ENCODE results near the gene NDUFS8. TPM values are rescaled to one million over a fixed set of nuclear protein-coding genes. Genes with fewer than 3 reads are reported as not detected.
"Not testable (repeated sequence)": the region's sequence is repeated elsewhere in the genome, so short reads cannot be mapped to it uniquely, and the experiment has no call there.

The NDUFS8 gene
- total RNA-seq (2021), result 213 and 214 TPM in 2 replicates
- long read RNA-seq, transcript NDUFS8-201 (7 exons, 791 nt), result major isoform, 104 of 205 reads
- long read RNA-seq, partial matches to known transcripts, result 41 of 205 reads
- long read RNA-seq, other reads (novel, unspliced or antisense), result 47 of 205 reads

- H2BK5ac ChIP-seq (ENCODE audit: insufficient read length, low read length), result no peak within 1 kb of the TSS
- peak within 1 kb of the TSS; percentile 86 for H3K18ac ChIP-seq (ENCODE audit: insufficient read length, low read depth, low read length)
- no peak within 1 kb of the TSS for H4K91ac ChIP-seq (ENCODE audit: insufficient read length, low read depth, low read length)
- no peak within 1 kb of the TSS for H4K8ac ChIP-seq (replicated peaks; ENCODE audit: insufficient read length, low read depth, low read length)
- H3K9ac ChIP-seq (ENCODE audit: extremely low read depth, insufficient read length, low read length), result peak within 1 kb of the TSS; percentile 88
- peaks cover 8% of the 10 kb centered on the region for H3K23me2 ChIP-seq (ENCODE audit: insufficient read length, low read depth, low read length, poor library complexity, severe bottlenecking)
- no peaks in the 10 kb centered on the region for H3K79me2 ChIP-seq (ENCODE audit: insufficient read depth, low read length)
- Mint-ChIP-seq H3K36me3 (ENCODE audit: insufficient read depth in 1 of 3, low read depth in 3 of 3) (peaks cover 15 to 39% (median 31%) of the 10 kb centered on the region in 3 experiments; a peak in 6 of 7 replicates), H3K27me3 (ENCODE audit: low read depth) (no peaks in the 10 kb centered on the region), H3K4me1 (peaks cover 22 to 24% of the 10 kb centered on the region in 2 experiments), H3K4me3 (peak within 1 kb of the TSS; percentile 94 to 96), H3K9me3 (no peaks in the 10 kb centered on the region), H3K27ac (peak within 1 kb of the TSS; percentile 83 to 99 (median 86); a peak in 6 of 7 replicates)
- no peak within 1 kb of the TSS for H2BK20ac ChIP-seq (ENCODE audit: low read depth, low read length, poor library complexity, severe bottlenecking)
- no peaks in the 10 kb centered on the region; the same call in 1 of the 2 replicates for H3K4me1 ChIP-seq (ENCODE audit: insufficient read depth, low read length)
- WGBS (ENCODE audit: extremely low coverage, insufficient read length, low lambda C conversion rate), result no CpG with 5 or more reads among the region's 56 CpGs
- H3K9me3 ChIP-seq (ENCODE audit: control insufficient read depth, low read depth, low read length), result no peaks in the 10 kb centered on the region
- no peak within 1 kb of the TSS for H2AFZ ChIP-seq (ENCODE audit: low read length)
- no peak within 1 kb of the TSS for H3K27ac ChIP-seq (ENCODE audit: insufficient read length, low read depth, low read length)
- no peaks in the 10 kb centered on the region for H4K20me1 ChIP-seq (ENCODE audit: control insufficient read depth, insufficient read depth, insufficient read length)
- H3K23ac ChIP-seq (ENCODE audit: insufficient read length, low read depth, low read length), result no peak within 1 kb of the TSS
- peak; percentile 99 for DNase-seq
- H3K27me3 ChIP-seq (ENCODE audit: insufficient read depth, low read length), result no peaks in the 10 kb centered on the region
- H2BK12ac ChIP-seq (ENCODE audit: insufficient read length, low read depth, low read length), result no peak within 1 kb of the TSS
- no peak within 1 kb of the TSS for H3K56ac ChIP-seq (ENCODE audit: insufficient read length, low read depth, low read length)
- H2BK120ac ChIP-seq (ENCODE audit: low read depth, low read length, poor library complexity, severe bottlenecking), result no peak within 1 kb of the TSS
- TF ChIP-seq, protein P1, sequence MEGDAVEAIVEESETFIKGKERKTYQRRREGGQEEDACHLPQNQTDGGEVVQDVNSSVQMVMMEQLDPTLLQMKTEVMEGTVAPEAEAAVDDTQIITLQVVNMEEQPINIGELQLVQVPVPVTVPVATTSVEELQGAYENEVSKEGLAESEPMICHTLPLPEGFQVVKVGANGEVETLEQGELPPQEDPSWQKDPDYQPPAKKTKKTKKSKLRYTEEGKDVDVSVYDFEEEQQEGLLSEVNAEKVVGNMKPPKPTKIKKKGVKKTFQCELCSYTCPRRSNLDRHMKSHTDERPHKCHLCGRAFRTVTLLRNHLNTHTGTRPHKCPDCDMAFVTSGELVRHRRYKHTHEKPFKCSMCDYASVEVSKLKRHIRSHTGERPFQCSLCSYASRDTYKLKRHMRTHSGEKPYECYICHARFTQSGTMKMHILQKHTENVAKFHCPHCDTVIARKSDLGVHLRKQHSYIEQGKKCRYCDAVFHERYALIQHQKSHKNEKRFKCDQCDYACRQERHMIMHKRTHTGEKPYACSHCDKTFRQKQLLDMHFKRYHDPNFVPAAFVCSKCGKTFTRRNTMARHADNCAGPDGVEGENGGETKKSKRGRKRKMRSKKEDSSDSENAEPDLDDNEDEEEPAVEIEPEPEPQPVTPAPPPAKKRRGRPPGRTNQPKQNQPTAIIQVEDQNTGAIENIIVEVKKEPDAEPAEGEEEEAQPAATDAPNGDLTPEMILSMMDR (conservative IDR thresholded peaks at IDR 0.05), result no peak
- no peak within 1 kb of the TSS for H3K4ac ChIP-seq (ENCODE audit: low read depth, low read length)
- no peak within 1 kb of the TSS for H3T11ph ChIP-seq (ENCODE audit: low read length)
- peak within 1 kb of the TSS; percentile 68 for H3K4me2 ChIP-seq (ENCODE audit: insufficient read depth, insufficient read length, low read length)
- H3K79me1 ChIP-seq (ENCODE audit: insufficient read depth, low read depth, low read length, poor library complexity, severe bottlenecking), result peaks cover 5% of the 10 kb centered on the region
- no peak within 1 kb of the TSS for H4K5ac ChIP-seq (ENCODE audit: insufficient read length, low read depth, low read length)
- peak within 1 kb of the TSS; percentile 89 for H3K14ac ChIP-seq (ENCODE audit: insufficient read depth, low read length)
- no peak within 1 kb of the TSS for H2BK15ac ChIP-seq (ENCODE audit: low read depth, low read length)
- H2AK5ac ChIP-seq (ENCODE audit: insufficient read length, low read length), result no peak within 1 kb of the TSS
These were observed at the start of gene NDUFS8 for GRCh38 chr11:68030318-68031143. NDUFS8 (plus strand) TSS chr11:68030681; CDS start chr11:68032152, 1,471 bp downstream.

GRCh38 chr11:67981226-67981625 lies 49.3 kb upstream of the NDUFS8 start:
- not testable (repeated sequence) for H2BK12ac ChIP-seq (ENCODE audit: insufficient read length, low read depth, low read length); H3K27ac ChIP-seq (ENCODE audit: insufficient read length, low read depth, low read length); H3K4ac ChIP-seq (ENCODE audit: low read depth, low read length); H3K56ac ChIP-seq (ENCODE audit: insufficient read length, low read depth, low read length); H2AFZ ChIP-seq (ENCODE audit: low read length); H3K9me3 Mint-ChIP-seq; H3K27me3 ChIP-seq (ENCODE audit: insufficient read depth, low read length); DNase-seq; H3K4me3 Mint-ChIP-seq; H3K14ac ChIP-seq (ENCODE audit: insufficient read depth, low read length); H4K8ac ChIP-seq (replicated peaks; ENCODE audit: insufficient read length, low read depth, low read length); H3K9ac ChIP-seq (ENCODE audit: extremely low read depth, insufficient read length, low read length); H2BK120ac ChIP-seq (ENCODE audit: low read depth, low read length, poor library complexity, severe bottlenecking); H3K79me1 ChIP-seq (ENCODE audit: insufficient read depth, low read depth, low read length, poor library complexity, severe bottlenecking); H2BK15ac ChIP-seq (ENCODE audit: low read depth, low read length); H2BK5ac ChIP-seq (ENCODE audit: insufficient read length, low read length); H3K23me2 ChIP-seq (ENCODE audit: insufficient read length, low read depth, low read length, poor library complexity, severe bottlenecking); H2BK20ac ChIP-seq (ENCODE audit: low read depth, low read length, poor library complexity, severe bottlenecking); H3K4me1 ChIP-seq (ENCODE audit: insufficient read depth, low read length); H3K36me3 Mint-ChIP-seq (ENCODE audit: insufficient read depth in 1 of 3, low read depth in 3 of 3); H4K5ac ChIP-seq (ENCODE audit: insufficient read length, low read depth, low read length); H3K79me2 ChIP-seq (ENCODE audit: insufficient read depth, low read length); H3K9me3 ChIP-seq (ENCODE audit: control insufficient read depth, low read depth, low read length); H3K4me2 ChIP-seq (ENCODE audit: insufficient read depth, insufficient read length, low read length); H2AK5ac ChIP-seq (ENCODE audit: insufficient read length, low read length); H4K20me1 ChIP-seq (ENCODE audit: control insufficient read depth, insufficient read depth, insufficient read length); H3K18ac ChIP-seq (ENCODE audit: insufficient read length, low read depth, low read length); H4K91ac ChIP-seq (ENCODE audit: insufficient read length, low read depth, low read length); H3T11ph ChIP-seq (ENCODE audit: low read length); H3K23ac ChIP-seq (ENCODE audit: insufficient read length, low read depth, low read length)
- H3K4me1 Mint-ChIP-seq, result peaks cover 21 to 25% of the 10 kb centered on the region in 2 experiments
- no CpG with 5 or more reads among the region's 10 CpGs for WGBS (ENCODE audit: extremely low coverage, insufficient read length, low lambda C conversion rate)
- H3K27me3 Mint-ChIP-seq (ENCODE audit: low read depth), result peaks cover 21% of the 10 kb centered on the region
- H3K27ac Mint-ChIP-seq, result peak overlapping the region in 1 of 3 experiments; percentile 79; a peak in 2 of 7 replicates
